ENCODE measurements around the gene DECR2. TPM values are rescaled to one million over a fixed set of nuclear protein-coding genes. Genes with fewer than 3 reads are reported as not detected.

DECR2 gene
- total RNA-seq, 2 donors from 2014 or later = 38.9 to 41.2 TPM

DNA sequence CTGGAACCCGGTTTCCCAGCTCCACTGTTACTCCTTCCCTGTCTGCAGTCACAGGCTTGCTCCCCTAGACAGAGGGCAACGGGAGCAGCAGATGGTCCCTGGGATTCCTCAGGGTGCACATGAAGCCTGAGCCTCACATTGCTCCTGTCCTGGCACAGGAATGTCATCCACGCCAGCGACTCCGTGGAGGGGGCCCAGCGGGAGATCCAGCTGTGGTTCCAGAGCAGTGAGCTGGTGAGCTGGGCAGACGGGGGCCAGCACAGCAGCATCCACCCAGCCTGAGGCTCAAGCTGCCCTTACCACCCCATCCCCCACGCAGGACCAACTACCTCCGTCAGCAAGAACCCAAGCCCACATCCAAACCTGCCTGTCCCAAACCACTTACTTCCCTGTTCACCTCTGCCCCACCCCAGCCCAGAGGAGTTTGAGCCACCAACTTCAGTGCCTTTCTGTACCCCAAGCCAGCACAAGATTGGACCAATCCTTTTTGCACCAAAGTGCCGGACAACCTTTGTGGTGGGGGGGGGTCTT is 1.6 kb upstream of the DECR2 start:
- Histone ChIP-seq H3K9me3 (no peaks in the 10 kb centered on the region), H3K27ac (peak overlapping the region in 1 of 4 donors; percentile 97), H3K4me1 (peaks cover 37% of the 10 kb centered on the region), H3K4me3 (no peak overlapping the region), H3K36me3 (replicated peaks in 1 of 2; ENCODE audit: insufficient read depth in 1 of 2, low read depth in 2 of 2) (no peaks in the 10 kb centered on the region), H3K27me3 (no peaks in the 10 kb centered on the region)
- intact Hi-C loops (cut with DNase I) = no loop called here
- TF ChIP-seq, protein P1, sequence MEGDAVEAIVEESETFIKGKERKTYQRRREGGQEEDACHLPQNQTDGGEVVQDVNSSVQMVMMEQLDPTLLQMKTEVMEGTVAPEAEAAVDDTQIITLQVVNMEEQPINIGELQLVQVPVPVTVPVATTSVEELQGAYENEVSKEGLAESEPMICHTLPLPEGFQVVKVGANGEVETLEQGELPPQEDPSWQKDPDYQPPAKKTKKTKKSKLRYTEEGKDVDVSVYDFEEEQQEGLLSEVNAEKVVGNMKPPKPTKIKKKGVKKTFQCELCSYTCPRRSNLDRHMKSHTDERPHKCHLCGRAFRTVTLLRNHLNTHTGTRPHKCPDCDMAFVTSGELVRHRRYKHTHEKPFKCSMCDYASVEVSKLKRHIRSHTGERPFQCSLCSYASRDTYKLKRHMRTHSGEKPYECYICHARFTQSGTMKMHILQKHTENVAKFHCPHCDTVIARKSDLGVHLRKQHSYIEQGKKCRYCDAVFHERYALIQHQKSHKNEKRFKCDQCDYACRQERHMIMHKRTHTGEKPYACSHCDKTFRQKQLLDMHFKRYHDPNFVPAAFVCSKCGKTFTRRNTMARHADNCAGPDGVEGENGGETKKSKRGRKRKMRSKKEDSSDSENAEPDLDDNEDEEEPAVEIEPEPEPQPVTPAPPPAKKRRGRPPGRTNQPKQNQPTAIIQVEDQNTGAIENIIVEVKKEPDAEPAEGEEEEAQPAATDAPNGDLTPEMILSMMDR (IDR thresholded peaks at IDR 0.05) = no peak
- no peak for TF ChIP-seq POLR2A (IDR thresholded peaks at IDR 0.05)
- WGBS, 2 donors = 80 to 85% methylated on average over 4 to 10 of the region's 10 CpGs
- ATAC-seq = no peak
- DNase-seq = no peak

DNA sequence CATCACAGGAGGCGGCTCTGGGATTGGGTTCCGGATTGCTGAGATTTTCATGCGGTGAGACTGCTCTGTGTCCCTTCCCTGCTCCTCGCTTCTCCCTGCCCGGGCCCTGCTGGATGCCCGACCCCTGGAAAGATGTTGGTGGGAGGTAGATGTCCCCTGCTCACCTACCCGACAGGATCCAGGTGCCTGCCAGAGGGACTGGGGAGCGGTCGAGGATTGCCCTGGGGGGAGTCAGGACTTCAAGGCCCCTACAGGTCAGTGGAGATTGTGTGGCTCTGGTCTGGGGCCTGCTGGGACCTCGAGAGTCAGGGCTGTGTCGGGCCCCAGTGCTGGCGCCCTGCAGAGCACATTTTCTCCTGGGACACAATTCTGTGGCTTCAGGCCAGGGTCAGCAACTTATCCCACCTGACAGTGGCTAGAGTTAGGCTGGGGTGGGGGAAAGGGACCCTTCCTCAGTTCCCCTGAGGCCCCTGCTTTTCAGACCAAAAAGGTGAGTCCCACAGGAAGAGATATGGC is 3.3 kb downstream of the DECR2 start:
- intact Hi-C loops (cut with DNase I) = no loop called here
- DNase-seq (no peak), ATAC-seq (no peak)
- WGBS, 2 donors = 78 to 87% methylated on average over 9 to 12 of the region's 12 CpGs
- no peaks in the 10 kb centered on the region for H3K36me3 ChIP-seq (replicated peaks in 1 of 2; ENCODE audit: insufficient read depth in 1 of 2, low read depth in 2 of 2)
- H3K9me3 ChIP-seq = no peaks in the 10 kb centered on the region
- no peaks in the 10 kb centered on the region for H3K27me3 ChIP-seq
- TF ChIP-seq, protein P1 (IDR thresholded peaks at IDR 0.05) = no peak
- no peak for TF ChIP-seq POLR2A (IDR thresholded peaks at IDR 0.05)
- H3K27ac ChIP-seq = no peak overlapping the region
- H3K4me1 ChIP-seq = peaks cover 22% of the 10 kb centered on the region
- H3K4me3 ChIP-seq = no peak overlapping the region

DNA sequence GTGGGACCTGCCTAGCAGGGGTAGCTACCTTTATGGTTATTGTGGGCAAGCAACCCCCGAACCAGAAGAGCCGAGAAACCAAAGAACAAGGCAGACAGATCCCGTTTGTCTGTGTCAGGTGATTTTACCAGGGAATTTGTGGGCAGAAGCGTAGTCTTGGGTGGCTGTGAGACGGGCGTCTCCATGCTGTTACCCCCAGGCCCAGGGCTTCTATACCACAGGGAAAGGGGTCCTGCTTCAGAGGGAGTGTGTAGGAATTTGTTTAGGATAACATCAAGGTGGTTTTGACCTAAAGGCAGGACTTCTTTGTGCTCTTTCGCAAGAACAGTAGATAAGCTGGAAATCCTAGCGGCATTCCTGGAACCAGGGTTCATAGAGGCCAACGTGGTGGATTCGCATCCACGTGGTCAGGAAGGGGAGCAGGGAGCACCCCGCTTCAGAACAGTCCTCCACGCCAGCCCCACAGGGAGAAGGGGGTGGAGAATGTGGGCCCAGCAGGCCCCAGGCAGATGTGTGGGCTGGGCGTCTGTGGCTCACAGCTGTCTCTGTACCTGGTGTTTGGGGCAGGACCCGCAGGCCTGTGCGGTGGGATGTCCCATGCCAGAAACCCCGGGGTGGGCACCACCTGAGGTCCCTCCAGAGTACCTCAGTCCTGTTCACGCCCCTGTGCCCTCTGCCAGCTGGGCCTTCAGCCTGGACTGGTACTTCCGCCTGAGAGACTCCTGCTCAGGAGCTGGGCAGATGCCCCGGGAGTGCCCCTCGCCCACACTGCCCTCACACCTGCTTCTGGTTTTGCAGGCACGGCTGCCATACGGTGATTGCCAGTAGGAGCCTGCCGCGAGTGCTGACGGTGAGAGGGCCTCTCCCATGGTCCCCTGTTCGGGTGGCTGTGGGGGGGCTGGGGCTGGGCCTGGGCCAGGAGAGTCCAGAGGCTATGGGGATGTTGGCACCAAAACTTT is 4.1 kb downstream of the DECR2 start:
- Histone ChIP-seq H3K9me3 (no peaks in the 10 kb centered on the region), H3K36me3 (replicated peaks in 1 of 2; ENCODE audit: insufficient read depth in 1 of 2, low read depth in 2 of 2) (no peaks in the 10 kb centered on the region), H3K4me1 (peaks cover 15% of the 10 kb centered on the region), H3K27ac (no peak overlapping the region), H3K4me3 (no peak overlapping the region), H3K27me3 (no peaks in the 10 kb centered on the region)
- DNase-seq (no peak), ATAC-seq (no peak)
- no peak for TF ChIP-seq POLR2A (IDR thresholded peaks at IDR 0.05)
- TF ChIP-seq, protein P1 (IDR thresholded peaks at IDR 0.05) = no peak
- intact Hi-C loops (cut with DNase I) = no loop called here
- WGBS, 2 donors = 79 to 85% methylated on average over 16 to 19 of the region's 27 CpGs

DNA sequence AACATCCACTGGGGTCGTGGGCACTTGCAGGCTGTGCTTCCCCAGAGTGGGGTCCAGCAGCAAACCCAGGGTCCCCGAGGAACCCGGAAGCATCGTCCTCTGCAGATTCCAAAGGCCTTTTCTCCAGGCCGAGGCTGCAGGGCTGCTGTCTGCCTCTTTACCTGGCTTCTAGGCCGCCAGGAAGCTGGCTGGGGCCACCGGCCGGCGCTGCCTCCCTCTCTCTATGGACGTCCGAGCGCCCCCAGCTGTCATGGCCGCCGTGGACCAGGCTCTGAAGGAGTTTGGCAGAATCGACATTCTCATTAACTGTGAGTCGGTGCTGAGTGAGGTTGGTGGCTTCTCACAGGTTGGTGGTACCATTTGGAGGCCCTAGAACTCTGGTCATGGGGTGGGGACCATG is 5.6 kb downstream of the DECR2 start:
- no peak overlapping the region for H3K27ac ChIP-seq
- H3K4me1 ChIP-seq = peaks cover 9% of the 10 kb centered on the region
- no peaks in the 10 kb centered on the region for H3K27me3 ChIP-seq
- ATAC-seq = no peak
- peaks cover 0 to 3% of the 10 kb centered on the region in 2 donors for H3K36me3 ChIP-seq (replicated peaks in 1 of 2; ENCODE audit: insufficient read depth in 1 of 2, low read depth in 2 of 2)
- H3K4me3 ChIP-seq = no peak overlapping the region
- no peak for TF ChIP-seq POLR2A (IDR thresholded peaks at IDR 0.05)
- TF ChIP-seq, protein P1 (IDR thresholded peaks at IDR 0.05) = no peak
- intact Hi-C loops (cut with DNase I) = no loop called here
- no peaks in the 10 kb centered on the region for H3K9me3 ChIP-seq
- 80 to 85% methylated on average over 1 to 7 of the region's 16 CpGs for WGBS, 2 donors
- no peak for DNase-seq
